Renal cortical epithelial cell (primary cell): ENCODE data around the gene CDH4. TPM values are rescaled to one million over a fixed set of nuclear protein-coding genes. Genes with fewer than 3 reads are reported as not detected.

Experiments
- DNase-seq: peaks from one replicate; pipeline ENCODE4 v3.0.0-alpha.2; 2011; ENCODE audit warnings: low read depth
- total RNA-seq: library from RNA; depleted of rRNA; stranded (reverse); fragments of >200 nt; gene quantifications from 2 replicates; pipeline ENCODE4 v1.2.3, GENCODE V29; 2014

The CDH4 gene
- total RNA-seq, 1 donor from 2014 or later: 6.4 TPM

DNA sequence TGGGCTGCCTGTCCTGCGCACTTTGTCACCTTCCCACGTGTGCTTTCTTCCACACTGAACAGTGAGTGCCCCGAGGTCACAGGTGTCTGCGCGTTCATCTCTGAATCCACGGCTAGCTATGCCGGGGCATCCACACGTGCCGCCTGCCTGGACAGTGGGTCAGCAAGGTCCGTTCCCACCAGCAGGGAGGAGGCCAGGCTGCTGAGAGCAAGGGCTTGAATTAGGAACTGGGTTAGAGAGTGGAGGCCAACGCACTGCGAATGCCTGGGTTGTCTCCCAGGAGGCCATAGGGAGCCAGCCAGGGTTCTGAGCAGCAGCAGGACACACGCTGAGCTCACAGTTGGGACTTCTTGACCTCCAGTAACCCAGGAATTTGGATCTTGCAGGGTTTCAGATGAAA lies 565.5 kb downstream of the CDH4 start:
- no peak for DNase-seq

DNA sequence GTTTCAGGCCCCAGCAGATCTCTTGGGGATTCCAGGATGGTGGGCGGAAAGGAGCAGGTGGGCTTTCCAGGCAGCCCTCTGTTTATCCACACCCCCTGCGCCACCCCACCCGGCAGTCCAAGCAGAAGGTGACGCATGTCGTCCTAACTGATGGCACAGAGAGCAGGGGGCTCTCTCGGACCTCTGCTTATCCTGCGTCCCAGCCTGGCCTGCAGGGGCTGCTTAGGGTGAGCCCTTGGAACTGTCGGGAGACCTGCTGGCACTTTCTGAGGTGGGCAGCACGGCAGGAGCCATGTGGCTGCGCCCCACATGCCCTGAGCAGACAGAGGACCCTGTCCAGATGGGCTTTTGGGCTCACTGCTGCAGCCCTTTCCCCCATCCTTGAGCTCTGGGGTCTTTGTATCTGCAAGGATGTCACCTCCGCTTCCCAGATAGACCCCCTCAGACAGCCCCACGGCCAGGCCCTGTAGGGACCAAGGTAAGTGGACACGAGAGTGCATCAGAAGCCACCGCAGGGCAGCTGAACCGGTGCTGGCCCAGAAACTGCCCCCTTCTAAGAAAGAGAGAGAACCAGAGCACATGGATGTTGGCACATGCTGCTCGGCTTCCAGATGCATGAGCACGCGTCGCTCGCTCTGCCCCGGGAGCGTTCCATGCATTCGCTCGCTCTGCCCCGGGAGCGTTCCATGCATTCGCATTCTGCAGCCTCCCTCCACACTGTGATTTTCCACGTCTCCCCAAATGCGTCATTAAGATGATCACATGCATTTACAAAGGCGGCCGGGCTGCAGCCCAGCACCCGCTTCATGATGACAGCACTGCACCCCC lies 566.9 kb downstream of the CDH4 start:
- DNase-seq: no peak

DNA sequence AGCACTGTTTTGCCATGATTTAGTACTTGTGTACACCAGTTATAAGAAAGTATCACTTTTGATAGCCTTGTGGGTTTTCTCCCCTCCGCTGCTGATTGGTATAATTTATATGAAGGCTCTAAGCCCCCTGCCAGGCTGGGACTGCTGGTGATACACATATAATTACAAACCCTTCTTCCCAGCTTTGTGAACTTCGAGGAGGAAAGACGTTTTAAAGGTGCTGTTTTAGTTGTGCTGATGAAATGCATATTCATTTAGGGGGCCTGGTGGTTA lies 567.4 kb downstream of the CDH4 start:
- DNase-seq: no peak

DNA sequence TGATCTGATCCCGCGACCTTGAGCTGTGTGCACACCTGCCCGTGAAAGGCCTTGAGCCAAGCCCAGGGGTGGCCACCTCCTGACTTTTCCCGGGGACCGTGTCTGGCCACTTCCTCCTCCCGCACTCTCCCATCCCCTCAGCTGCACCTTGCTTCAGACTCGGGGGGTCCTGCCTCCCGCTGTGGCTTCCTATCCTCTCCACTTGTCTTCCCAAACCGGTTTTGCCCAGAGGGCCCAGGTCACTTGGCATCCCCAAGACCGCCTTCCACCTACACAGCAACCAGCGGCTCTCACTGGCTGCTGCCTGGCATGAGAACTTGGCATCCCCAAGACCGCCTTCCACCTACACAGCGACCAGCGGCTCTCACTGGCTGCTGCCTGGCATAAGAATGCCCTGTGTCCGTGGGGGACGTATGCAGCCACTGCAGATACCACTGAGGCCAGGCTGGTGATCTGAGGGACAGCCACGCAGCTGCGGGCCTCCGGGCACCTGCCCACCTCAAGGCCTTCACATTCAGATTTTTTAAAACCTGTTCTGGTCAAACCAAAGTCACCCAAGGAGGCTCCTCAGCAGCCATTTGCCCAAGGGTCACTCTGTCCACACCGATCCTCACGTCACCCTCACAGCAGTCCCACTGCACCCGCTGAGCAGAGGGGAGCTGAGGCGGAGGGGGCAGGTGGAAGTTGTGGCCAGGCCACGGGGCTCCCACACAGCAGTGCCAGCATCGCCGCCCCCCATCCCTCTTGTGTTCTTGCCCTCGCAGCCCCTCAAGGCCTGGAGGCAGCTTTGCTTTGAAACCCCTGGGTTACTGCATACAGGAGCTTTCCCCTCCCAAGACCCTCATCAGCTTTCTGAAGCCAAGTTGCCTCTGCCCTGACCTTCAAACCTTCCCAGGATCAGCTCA lies 568.1 kb downstream of the CDH4 start:
- no peak for DNase-seq

DNA sequence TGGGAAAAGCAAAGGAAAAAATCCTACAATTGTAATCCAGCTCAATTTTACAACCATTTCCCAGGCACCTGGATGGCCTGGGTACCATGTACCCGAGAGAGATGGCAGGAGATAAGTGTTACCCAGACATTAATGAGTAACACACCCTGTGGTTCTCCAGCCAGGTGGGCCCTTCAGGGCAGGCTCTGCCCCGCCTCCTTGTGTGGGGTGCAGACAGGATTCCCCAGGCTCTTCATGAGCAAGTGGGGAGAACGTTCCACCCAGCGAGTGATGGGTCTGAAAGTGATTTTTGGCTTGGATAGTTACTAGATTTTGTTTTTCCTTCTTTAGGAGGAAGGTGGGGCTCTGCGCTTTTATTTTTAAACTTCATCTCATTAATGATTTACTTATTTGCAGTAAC lies 569.7 kb downstream of the CDH4 start:
- no peak for DNase-seq

DNA sequence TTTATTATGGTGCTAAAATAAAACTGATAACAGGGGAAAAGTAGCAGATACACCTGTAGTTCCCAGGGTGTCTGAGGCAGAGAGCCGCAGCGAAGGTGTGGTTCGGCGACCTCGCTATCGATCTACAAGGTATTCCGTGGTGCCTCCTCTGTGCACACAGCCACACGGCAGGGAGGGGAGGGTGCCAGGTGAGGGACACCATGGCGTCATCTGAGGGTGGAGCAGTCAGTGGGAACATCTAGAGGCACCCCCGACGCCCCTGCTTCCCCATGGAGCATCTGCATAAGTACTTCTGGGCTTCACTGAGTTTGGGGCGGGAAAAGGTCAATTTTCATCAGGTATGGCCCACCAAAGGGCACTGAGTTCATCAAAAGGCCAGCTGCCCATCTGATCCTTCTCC lies 570.3 kb downstream of the CDH4 start:
- DNase-seq: no peak

DNA sequence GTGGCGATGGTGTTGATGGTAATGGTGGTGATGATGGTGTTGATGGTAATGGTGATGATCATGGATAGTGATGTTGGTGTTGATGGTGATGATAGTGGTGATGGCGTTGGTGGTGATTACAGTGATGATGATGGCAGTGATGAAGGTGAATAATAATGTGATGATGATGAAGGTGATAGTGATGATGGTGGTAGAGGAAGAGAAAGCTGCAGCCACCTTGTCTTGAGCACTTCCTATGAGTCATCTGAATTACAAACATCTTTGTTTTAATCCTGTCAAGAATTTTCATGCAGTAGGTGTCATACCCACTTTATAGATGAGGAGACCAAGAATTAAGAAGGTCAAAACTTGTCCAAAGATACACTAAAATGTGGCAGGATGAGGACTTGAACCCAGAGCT lies 571.2 kb downstream of the CDH4 start:
- no peak for DNase-seq

DNA sequence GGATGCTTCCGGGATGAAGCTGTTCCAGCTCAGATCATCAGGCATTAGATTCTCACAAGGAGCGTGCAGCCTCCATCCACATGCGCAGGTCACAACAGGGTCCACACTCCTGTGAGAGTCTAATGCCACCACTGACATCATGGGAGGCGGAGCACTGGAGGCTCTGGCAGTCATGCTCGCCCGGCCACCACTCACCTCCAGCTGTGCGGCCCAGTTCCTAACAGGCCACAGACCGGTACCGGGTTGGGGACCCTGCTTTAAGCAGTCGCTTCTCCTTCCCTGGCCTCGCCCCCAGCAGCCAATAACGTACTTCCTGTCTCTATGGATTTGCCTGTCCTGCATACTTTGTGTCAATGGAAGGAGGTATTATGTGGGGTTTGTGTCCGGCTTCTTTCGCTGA lies 576.8 kb downstream of the CDH4 start:
- no peak for DNase-seq

DNA sequence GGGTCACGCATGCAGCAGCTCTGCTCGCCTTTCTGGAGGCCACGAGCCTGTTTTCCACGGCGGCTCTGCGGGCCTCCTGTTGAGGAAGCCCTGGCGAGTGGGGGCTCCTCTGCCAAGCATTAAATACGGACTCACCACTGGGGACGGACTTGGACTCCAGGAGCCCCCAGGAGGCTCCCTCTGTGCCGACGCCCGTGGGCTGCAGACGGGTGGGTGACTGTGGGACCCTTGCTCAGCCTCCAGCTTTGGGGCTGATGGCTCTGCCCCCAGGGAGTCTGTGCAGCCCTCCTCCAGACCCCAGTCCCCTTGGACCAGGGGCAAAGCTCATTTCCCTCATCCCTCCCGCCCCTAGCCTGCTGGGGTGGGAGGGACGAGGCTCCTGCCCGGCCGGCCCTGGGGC lies 577.5 kb downstream of the CDH4 start:
- DNase-seq: no peak

DNA sequence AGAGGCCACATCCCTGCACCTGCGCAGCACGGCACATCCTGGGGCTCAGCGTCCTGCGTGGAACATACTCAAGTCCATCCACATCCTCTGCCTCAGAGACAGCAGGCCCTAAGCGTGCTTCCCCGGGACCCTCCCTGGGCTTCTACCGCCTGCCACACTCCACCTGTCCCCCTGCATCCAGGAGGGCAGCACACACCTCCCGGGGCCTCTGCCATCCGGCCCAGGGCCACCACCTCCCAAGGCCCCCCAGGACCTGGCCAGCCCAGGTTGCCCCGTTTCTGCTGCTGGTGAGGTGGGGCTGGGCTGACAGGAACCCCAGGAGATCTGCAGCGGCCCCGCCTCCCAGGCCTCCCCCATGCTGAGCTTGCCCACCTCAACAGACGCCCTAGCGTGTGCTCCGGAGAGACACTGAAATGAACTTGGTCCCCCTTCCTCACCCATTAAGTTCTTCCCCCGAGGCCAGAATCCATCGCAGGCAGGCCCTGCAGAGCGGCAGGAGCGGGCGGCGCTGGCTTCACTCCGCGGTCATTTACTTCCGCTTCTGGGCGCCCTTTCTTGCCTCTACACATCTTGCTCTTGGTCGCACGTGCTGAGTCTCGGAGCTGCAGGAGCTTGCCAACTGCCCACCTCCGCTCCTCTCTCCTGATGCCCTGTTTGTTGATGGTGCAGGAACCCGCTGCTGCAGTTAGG lies 578.3 kb downstream of the CDH4 start:
- no peak for DNase-seq

DNA sequence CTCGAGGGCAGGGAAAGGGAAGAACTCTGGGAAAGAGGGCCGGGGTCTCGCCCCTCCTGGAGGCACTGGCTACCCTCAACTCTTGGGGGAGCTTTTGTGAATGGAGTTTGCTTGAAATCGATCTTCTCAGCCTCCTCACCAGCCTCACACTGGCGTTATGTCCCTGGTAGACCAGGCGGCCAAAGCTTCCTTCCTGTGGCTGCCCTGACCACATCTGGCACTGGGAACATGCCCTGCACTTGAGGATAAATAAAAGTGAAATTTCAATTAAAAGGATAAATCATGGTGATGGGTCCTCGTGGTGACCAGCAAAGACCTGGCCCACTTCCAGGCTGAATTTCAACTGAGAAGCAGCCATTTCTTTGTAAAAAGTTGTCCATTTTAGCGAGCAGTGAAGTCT lies 578.9 kb downstream of the CDH4 start:
- no peak for DNase-seq

DNA sequence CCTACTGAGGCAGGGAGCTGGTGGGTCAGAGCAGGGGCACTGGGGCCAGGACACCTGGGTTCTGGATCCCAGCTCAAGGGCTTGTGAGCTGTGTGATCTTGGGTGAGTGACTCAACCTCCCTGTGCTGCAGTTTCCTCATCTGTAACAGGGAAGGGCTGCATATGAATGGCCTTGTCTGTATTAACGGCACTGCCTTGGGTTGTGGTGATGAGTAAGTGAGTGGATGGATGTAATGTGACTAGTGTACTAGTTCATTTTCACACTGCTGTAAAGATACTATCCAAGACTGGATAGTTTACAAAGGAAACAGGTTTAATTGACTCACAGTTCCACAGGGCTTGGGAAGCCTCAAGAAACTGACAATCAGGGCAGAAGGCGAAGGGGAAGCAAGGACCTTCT lies 580.1 kb downstream of the CDH4 start:
- no peak for DNase-seq

DNA sequence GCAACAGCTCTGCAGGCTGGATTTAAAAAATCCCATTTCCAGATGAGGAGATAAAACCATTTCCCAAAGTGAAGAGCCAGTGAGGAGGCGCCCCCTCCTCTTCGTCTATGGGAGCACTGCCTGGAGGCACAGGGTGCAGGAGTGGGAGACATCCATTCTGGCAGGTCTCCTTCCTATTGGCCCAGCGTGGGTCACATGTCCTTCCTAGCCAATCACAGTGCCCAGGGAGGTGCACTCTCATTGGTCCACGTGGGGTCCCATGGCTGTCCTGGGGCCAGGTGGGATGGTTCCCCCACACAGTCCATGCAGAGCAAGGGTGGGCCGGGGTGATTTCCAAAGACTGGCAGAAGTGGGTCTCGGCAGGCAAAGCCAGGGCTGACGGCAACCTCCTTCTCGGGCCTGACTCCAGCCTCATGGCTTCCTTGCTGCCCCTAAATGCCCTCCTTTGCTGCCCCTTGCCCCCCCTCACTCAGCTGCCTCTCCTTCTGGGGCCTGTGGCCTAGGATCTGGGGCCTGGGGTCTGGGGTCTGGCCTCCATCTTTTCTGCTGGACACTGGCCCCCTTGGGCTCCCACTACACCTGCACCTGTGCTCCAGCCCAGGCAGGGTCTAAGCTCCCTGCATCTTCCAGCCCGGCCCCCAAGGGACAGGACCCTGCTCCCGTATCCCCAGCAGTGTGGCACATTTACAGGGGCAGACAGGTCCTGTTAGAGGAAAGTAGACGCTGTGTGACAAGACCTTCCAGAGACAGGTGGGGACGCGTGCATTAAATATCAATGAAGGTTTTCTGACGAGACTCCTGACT lies 581.9 kb downstream of the CDH4 start:
- no peak for DNase-seq

DNA sequence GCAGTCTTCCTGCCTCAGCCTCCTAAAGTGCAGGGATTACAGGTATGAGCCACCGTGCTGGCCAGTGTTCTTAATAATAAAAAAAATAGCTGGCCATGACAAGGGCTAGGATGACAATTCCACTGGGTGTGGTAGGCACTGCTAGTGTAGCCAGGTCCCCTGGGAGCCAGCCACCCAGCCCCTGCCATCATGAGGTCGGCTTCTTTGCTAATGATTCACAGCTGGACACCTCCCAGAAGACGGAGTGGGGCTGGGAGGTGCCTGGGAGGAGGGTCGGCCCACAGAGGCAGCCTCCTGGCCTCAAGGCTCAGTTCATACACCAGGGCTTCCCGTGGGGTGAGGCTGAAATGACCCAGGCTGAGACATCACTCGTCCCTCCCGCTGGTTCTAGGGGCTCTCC lies 583.2 kb downstream of the CDH4 start:
- DNase-seq: no peak

DNA sequence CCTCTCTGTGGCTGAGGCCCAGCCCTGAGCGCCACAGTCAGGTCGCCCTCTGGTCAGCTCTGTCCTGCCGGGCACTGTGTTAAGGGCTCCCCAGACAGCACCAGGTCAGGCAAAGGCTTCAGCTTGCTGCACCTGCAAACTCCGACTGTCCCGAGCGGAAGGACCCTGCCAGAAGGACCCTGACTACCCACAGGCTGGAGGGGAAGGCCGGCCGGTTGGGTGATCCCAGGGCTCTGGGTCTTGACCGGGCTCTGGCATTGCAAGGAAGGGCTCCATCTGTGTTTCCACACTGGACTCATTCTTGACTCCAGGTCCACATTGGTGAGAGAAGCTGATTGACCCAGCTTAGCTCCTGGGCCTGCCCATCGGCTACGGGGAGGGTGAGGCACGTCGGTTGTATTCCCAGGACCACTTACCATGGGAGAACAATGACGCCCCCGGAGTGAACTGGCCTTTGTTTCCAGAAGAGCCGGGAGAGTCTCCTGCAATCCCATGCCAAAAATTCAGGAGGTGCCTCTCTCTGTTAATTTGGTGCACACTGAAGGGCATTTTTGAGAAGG lies 583.8 kb downstream of the CDH4 start:
- no peak for DNase-seq

DNA sequence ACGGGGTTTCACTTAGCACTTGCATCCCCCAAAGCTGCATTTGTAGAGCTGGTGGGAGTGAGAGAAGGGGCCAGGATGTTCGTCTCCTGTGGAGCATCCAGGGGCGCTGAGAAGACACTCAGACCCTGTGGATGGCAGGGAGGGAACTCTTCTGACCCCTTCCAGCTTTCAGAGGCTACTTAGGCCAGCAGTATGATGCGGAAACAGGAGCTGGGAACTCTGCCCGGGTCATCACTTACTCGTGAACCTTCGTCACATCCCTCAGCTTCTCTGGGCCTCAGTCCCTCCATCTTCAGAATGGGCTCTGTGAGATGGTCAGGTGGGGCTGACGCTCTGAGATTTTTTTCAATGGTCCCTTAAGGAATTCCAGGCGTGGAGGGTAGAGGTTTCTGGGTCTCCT lies 585.1 kb downstream of the CDH4 start:
- no peak for DNase-seq

DNA sequence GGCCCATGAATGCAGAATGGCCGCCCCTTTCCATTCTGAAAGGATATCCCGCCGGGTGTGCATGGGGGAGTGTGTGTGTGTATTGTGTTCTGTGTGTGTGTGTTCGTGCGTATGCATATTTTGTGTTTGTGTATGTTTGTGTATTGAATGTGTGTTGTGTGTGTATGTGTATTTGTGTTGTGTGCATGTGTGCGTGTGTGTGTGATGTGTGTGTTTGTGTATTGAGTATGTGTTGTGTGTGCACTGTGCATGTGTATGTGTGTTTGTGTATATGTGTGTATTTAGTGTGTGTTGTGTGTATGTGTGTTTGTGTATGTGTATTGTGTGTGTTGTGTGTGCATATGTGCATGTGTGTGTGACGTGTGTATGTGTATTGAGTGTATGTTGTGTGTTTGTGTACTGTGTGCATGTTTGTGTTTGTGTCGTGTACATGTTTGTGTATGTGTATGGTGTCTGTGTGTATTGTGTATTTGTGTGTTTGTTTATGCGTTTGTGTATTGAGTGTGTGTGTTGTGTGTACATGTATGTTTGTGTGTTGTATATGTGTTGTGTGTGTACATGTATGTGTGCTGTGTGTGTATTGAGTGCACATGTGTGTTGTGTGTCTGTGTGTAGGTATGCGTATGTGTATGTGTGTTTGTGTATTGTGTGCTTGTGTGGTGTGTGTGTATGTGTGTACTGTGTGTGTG lies 587.3 kb downstream of the CDH4 start:
- DNase-seq: no peak

DNA sequence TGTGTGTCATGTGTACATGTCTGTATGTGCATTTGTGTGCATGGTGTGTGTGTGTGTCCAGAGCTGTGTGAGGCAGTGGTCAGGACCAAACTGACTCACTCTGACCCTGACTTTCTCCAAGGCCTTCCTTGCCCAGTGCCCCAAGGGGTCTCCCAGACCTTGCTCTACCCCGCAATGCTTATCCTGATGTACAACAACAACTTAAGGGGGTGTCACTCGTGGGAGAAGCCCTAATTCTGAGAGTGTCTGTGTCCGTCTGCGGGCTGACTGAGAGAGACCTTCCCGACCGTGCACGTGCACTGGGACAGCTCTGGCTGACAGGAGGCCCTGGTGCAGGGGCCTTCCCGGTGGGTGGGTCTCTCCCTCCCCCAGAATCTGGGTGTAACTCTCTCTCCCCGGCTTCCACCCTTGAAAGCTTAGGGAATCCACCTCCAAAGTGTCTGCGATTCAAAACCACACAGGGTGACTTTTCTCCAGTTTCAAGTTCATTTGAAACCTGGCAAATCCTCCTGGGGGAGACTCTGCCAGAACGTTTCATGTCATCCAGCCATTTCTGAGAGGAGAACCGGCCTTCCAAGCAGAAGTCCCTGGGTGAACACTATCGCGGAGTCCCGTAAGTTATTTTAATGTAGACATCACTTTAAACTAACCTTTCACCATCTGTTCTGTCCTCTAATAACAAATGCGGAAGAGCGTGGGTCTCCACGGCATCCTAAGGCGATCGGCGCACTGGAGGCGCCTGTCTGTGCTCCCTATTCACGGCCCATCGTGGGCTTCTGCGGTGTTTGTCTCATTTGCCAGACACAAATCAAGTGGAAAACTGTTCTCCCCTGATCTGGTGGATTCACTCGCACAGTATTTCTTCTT lies 588.1 kb downstream of the CDH4 start:
- no peak for DNase-seq

DNA sequence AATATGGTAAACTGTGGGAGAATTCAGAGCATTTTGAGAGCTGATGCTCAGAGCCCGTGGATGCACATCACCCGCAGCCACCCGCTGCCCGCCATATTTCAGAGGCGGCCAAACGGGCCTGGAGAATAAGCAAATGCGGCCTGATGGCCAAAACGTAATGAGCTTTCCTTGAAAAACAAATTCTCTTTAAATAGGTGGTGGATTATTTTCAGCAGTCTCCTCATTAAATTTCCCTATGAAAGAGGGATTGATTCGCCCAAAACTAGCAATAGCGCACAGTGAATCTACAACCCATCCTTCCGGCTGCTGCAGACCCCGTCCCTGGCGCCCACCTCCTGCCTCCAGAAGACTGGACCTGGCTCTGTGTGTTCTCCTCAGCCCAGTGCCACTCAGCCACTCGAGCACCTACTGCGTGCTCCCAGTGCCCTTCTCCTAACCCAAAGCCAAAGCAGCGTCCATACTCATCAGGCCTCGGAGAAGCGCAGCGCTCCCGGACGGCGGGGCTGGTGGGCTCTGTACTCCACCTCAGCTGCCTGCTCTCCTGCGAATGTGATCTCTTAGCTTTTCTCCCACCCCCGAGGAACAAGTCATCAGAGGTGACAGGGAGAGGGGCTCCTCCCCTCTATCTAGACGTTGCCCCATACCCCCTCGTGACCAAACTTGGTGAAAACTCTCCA lies 588.9 kb downstream of the CDH4 start:
- no peak for DNase-seq
